ENCODE data around the gene LRIG1.

- TF ChIP-seq POLR2A (IDR thresholded peaks at IDR 0.05) (no peak), CTCF (IDR thresholded peaks at IDR 0.05) (no peak)
Observed at GRCh38 chr3:66518126-66518525, 17.3 kb upstream of the LRIG1 start.
